NCI-H1694 (cell line): ENCODE data around the gene SYT7.
"Not testable (repeated sequence)": the region's sequence is repeated elsewhere in the genome, so short reads cannot be mapped to it uniquely, and the experiment has no call there.

ENCODE experiments used
- DNase-seq: peaks from one replicate; lab custom pipeline; 2025; lab: John Stamatoyannopoulos, UW

SYT7 gene

GRCh38 chr11:61476371-61476770, 104.5 kb downstream of the SYT7 start:
- no peak for DNase-seq

GRCh38 chr11:61475433-61475832, 105.4 kb downstream of the SYT7 start:
- DNase-seq = no peak

GRCh38 chr11:61474013-61474643, 106.7 kb downstream of the SYT7 start:
- DNase-seq = no peak

- no peak for DNase-seq
Observed at GRCh38 chr11:61473370-61474012, 107.4 kb downstream of the SYT7 start.

GRCh38 chr11:61472868-61473267, 108.0 kb downstream of the SYT7 start:
- no peak for DNase-seq

- DNase-seq = no peak
Observed at GRCh38 chr11:61472282-61472681, 108.6 kb downstream of the SYT7 start.

GRCh38 chr11:61468002-61468401, 112.9 kb downstream of the SYT7 start:
- DNase-seq = no peak

GRCh38 chr11:61467602-61468001, 113.3 kb downstream of the SYT7 start:
- not testable (repeated sequence) for DNase-seq
